Measurements from ENCODE around the gene HS6ST1.

The HS6ST1 gene

GRCh38 chr2:128310094-128310716, 8.5 kb downstream of the HS6ST1 start:
- no peak for DNase-seq (ENCODE audit: low spot score)

- DNase-seq (ENCODE audit: low spot score) = no peak
Measured at GRCh38 chr2:128309280-128310093, 9.2 kb downstream of the HS6ST1 start.

- DNase-seq (ENCODE audit: low spot score) = no peak
Measured at GRCh38 chr2:128308889-128309279, 9.8 kb downstream of the HS6ST1 start.

- no peak for DNase-seq (ENCODE audit: low spot score)
Measured at GRCh38 chr2:128308284-128308731, 10.4 kb downstream of the HS6ST1 start.

- DNase-seq (ENCODE audit: low spot score) = no peak
Measured at GRCh38 chr2:128307595-128307994, 11.1 kb downstream of the HS6ST1 start.

- no peak for DNase-seq (ENCODE audit: low spot score)
Measured at GRCh38 chr2:128306931-128307460, 11.7 kb downstream of the HS6ST1 start.

- peak; percentile 85 for DNase-seq (ENCODE audit: low spot score)
Measured at GRCh38 chr2:128306081-128306930, 12.4 kb downstream of the HS6ST1 start.

GRCh38 chr2:128305555-128306080, 13.1 kb downstream of the HS6ST1 start:
- no peak for DNase-seq (ENCODE audit: low spot score)

- peak; percentile 69 for DNase-seq (ENCODE audit: low spot score)
Measured at GRCh38 chr2:128304715-128305554, 13.7 kb downstream of the HS6ST1 start.

GRCh38 chr2:128304330-128304714, 14.3 kb downstream of the HS6ST1 start:
- no peak for DNase-seq (ENCODE audit: low spot score)

- DNase-seq (ENCODE audit: low spot score) = no peak
Measured at GRCh38 chr2:128303911-128304310, 14.8 kb downstream of the HS6ST1 start.

- DNase-seq (ENCODE audit: low spot score) = no peak
Measured at GRCh38 chr2:128303095-128303791, 15.4 kb downstream of the HS6ST1 start.

GRCh38 chr2:128302744-128303067, 16.0 kb downstream of the HS6ST1 start:
- DNase-seq (ENCODE audit: low spot score) = no peak

GRCh38 chr2:128302011-128302743, 16.5 kb downstream of the HS6ST1 start:
- no peak for DNase-seq (ENCODE audit: low spot score)

GRCh38 chr2:128301501-128301966, 17.1 kb downstream of the HS6ST1 start:
- DNase-seq (ENCODE audit: low spot score) = peak; percentile 93

GRCh38 chr2:128301021-128301420, 17.6 kb downstream of the HS6ST1 start:
- no peak for DNase-seq (ENCODE audit: low spot score)

GRCh38 chr2:128300151-128301020, 18.3 kb downstream of the HS6ST1 start:
- DNase-seq (ENCODE audit: low spot score) = no peak

GRCh38 chr2:128299628-128300027, 19.0 kb downstream of the HS6ST1 start:
- no peak for DNase-seq (ENCODE audit: low spot score)

All from AG20443 (cell line).